Fibroblast of villous mesenchyme (primary cell): Measurements from ENCODE around the gene PRPS1. TPM values are rescaled to one million over a fixed set of nuclear protein-coding genes. Genes with fewer than 3 reads are reported as not detected.

Source experiments
- DNase-seq: peaks from one replicate; pipeline ENCODE4 v3.0.0-alpha.2; 2010; ENCODE audit warnings: low read depth
- H3K4me3 ChIP-seq: 2 replicates; pipeline ENCODE4 v1.5.1; 2011; ENCODE audit warnings: low read depth, mild to moderate bottlenecking, low read length
- total RNA-seq: library from RNA; depleted of rRNA; stranded (reverse); fragments of >200 nt; gene quantifications from 2 replicates; pipeline ENCODE4 v1.2.3, GENCODE V29; 2012
- TF ChIP-seq, protein P1 (sequence below): IDR thresholded peaks from 2 replicates; pipeline ENCODE4 v1.5.1; 2012; ENCODE audit warnings: low read depth, mild to moderate bottlenecking, low read length; ENCODE audit not compliant: insufficient read depth

The PRPS1 gene
- total RNA-seq, 1 donor = 76.9 TPM

- no peak for DNase-seq
- H3K4me3 ChIP-seq = no peak overlapping the region
- TF ChIP-seq, protein P1, sequence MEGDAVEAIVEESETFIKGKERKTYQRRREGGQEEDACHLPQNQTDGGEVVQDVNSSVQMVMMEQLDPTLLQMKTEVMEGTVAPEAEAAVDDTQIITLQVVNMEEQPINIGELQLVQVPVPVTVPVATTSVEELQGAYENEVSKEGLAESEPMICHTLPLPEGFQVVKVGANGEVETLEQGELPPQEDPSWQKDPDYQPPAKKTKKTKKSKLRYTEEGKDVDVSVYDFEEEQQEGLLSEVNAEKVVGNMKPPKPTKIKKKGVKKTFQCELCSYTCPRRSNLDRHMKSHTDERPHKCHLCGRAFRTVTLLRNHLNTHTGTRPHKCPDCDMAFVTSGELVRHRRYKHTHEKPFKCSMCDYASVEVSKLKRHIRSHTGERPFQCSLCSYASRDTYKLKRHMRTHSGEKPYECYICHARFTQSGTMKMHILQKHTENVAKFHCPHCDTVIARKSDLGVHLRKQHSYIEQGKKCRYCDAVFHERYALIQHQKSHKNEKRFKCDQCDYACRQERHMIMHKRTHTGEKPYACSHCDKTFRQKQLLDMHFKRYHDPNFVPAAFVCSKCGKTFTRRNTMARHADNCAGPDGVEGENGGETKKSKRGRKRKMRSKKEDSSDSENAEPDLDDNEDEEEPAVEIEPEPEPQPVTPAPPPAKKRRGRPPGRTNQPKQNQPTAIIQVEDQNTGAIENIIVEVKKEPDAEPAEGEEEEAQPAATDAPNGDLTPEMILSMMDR = no peak
Measured at GRCh38 chrX:107610667-107611066, 17.6 kb upstream of the PRPS1 start.

DNA sequence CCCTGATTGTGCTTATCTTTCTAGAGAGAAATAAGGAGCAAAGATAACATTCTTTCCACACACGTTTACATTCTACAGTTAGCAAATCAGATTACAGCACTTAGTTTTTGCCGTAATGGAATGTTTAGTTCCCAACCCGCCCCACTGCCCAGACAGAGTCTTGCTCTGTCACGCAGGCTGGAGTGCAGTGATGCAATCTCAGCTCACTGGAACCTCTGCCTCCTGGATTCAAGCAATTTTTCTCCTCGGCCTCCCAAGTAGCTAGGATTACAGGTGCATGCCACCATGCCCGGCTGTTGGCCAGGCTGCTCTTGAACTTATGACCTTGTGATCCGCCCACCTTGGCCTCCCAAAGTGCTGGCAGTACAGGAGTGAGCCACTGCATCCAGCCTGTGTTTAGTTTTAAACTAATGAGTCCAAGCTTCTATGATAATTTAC is 8.4 kb upstream of the PRPS1 start:
- TF ChIP-seq, protein P1 = no peak
- DNase-seq = peak; percentile 77

GRCh38 chrX:107624893-107625292 is 3.4 kb upstream of the PRPS1 start:
- no peak for DNase-seq

More for the DNA sequence above, 8.4 kb upstream of the PRPS1 start:
- no peak overlapping the region for H3K4me3 ChIP-seq

GRCh38 chrX:107625739-107626138 is 2.6 kb upstream of the PRPS1 start:
- TF ChIP-seq, protein P1 = no peak
- H3K4me3 ChIP-seq = no peak overlapping the region
- DNase-seq = no peak

More at GRCh38 chrX:107624893-107625292, 3.4 kb upstream of the PRPS1 start:
- TF ChIP-seq, protein P1 = no peak
- no peak overlapping the region for H3K4me3 ChIP-seq

DNA sequence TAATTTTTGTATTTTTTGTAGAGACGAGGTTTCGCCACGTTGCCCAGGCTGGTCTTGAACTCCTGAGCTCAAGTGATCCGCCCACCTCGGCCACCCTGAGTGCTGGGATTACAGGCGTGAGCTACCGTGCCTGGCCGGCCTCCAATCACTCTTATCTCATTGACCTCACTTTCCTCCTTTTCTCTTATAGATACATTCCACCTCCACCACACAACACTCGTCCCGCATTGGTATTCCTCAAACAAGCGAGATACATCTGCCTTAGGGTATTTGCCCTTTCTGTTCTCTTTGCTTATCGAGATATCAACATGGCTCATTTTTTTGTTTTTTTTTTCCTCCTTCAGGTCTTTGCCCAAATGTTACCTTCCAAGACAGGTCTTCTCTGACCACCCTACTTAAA is 1.8 kb upstream of the PRPS1 start:
- H3K4me3 ChIP-seq = no peak overlapping the region
- no peak for DNase-seq
- TF ChIP-seq, protein P1 = no peak

GRCh38 chrX:107626916-107627315 is 1.4 kb upstream of the PRPS1 start:
- no peak overlapping the region for H3K4me3 ChIP-seq
- TF ChIP-seq, protein P1 = no peak
- no peak for DNase-seq
